A549 (cell line): Measurements from ENCODE around the gene PTOV1. TPM values are rescaled to one million over a fixed set of nuclear protein-coding genes. Genes with fewer than 3 reads are reported as not detected.

Experiments used
- ATAC-seq, 2 experiments: fragments of 200-7000 bp in 1 of 2; fragments of >200 bp in 1 of 2; cut with Nextera tagmentation in 1 of 2; cut with Tn5 transposase in 1 of 2; 3 replicates each; pipeline versions ENCODE4 v1.8.0 to v1.9.1; 2018 to 2020; ENCODE audit warnings: mild to moderate bottlenecking in 1 of 2, moderate library complexity in 1 of 2
- CTCF ChIA-PET: fragments of 300-600 bp; sonication (Branson Sonifier 250); formaldehyde crosslinking; extraction: SDS; loops from one replicate; lab custom pipeline; 2021; ENCODE audit warnings: antibody characterized with exemption, inconsistent platforms; lab: Yijun Ruan, JAX
- POLR2A ChIA-PET: fragments of 350-600 bp; formaldehyde crosslinking; extraction: SDS; loops from one replicate; lab custom pipeline; 2021; ENCODE audit warnings: antibody characterized with exemption, inconsistent platforms; lab: Yijun Ruan, JAX
- DNase-seq, 2 experiments: peaks; one replicate each; pipeline versions ENCODE4 v3.0.0 to v3.0.0-alpha.2; 2011 to 2016; ENCODE audit warnings: low read depth in 1 of 2, low spot score in 1 of 2
- FAIRE-seq: peaks from 2 replicates; lab custom pipeline; 2011; peaks lifted over from hg19 to GRCh38; lab: Jason Lieb, UNC
- H3K27ac ChIP-seq, 2 experiments: fragments of >200 bp; sonication (Bioruptor Twin); formaldehyde crosslinking; 3 replicates each; pipeline ENCODE4 v1.5.1; 2016 to 2017
- H3K4me1 ChIP-seq: fragments of >200 bp; sonication (Bioruptor Twin); formaldehyde crosslinking; 3 replicates; pipeline ENCODE4 v1.6.1; 2016
- H3K4me2 ChIP-seq: fragments of >200 bp; sonication (Bioruptor Twin); formaldehyde crosslinking; 3 replicates; pipeline ENCODE4 v1.6.1; 2016
- H3K4me3 ChIP-seq: fragments of >200 bp; sonication (Bioruptor Twin); formaldehyde crosslinking; 3 replicates; pipeline ENCODE4 v1.5.1; 2016
- H3K9me3 ChIP-seq: fragments of >200 bp; sonication (Bioruptor Twin); formaldehyde crosslinking; 3 replicates; pipeline ENCODE4 v1.6.1; 2016
- ATOH8 ChIP-seq: fragments of 250-450 bp; sonication (Bioruptor Pico); IDR thresholded peaks from 2 replicates; pipeline ENCODE4 v1.5.0; 2020; ENCODE audit warnings: low read depth, mild to moderate bottlenecking, moderate library complexity
- CBX2 ChIP-seq: fragments of 200-600 bp; sonication (generic); IDR thresholded peaks from 2 replicates; pipeline ENCODE4 v1.6.1; 2016; ENCODE audit warnings: low read depth, mild to moderate bottlenecking, borderline replicate concordance
- CEBPB ChIP-seq, 2 experiments: fragments of >200 bp in 1 of 2; sonication (Bioruptor Twin) in 1 of 2; formaldehyde crosslinking in 1 of 2; IDR thresholded peaks; 2 replicates each; pipeline ENCODE4 v1.6.1; 2012 to 2016
- CHD4 ChIP-seq: fragments of 200-600 bp; sonication (generic); IDR thresholded peaks from 2 replicates; pipeline ENCODE4 v1.6.1; 2016; ENCODE audit warnings: antibody characterized with exemption, mild to moderate bottlenecking, borderline replicate concordance
- CTCF ChIP-seq: fragments of >200 bp; sonication (Bioruptor Twin); formaldehyde crosslinking; IDR thresholded peaks from 3 replicates; pipeline ENCODE4 v1.5.1; 2016
- E2F6 ChIP-seq: IDR thresholded peaks from 2 replicates; pipeline ENCODE4 v1.6.1; 2012; ENCODE audit warnings: low read depth, borderline replicate concordance
- EHMT2 ChIP-seq: fragments of 200-600 bp; sonication (generic); IDR thresholded peaks from 2 replicates; pipeline ENCODE4 v1.6.1; 2016; ENCODE audit warnings: antibody characterized with exemption, low read depth, mild to moderate bottlenecking, moderate library complexity
- ESRRA ChIP-seq: fragments of 150-350 bp; IDR thresholded peaks from 2 replicates; pipeline ENCODE4 v1.6.1; 2014; ENCODE audit warnings: mild to moderate bottlenecking, low read length, borderline replicate concordance
- FOSB ChIP-seq: fragments of 250-450 bp; sonication (Bioruptor Pico); IDR thresholded peaks from 2 replicates; pipeline ENCODE4 v1.5.0; 2020; ENCODE audit warnings: mild to moderate bottlenecking, moderate library complexity
- FOSL2 ChIP-seq, 2 experiments: fragments of 450-650 bp in 1 of 2; fragments of >200 bp in 1 of 2; sonication (Bioruptor Twin) in 1 of 2; formaldehyde crosslinking; IDR thresholded peaks; 2 replicates each; pipeline versions ENCODE4 v1.5.0 to v1.6.1; 2016 to 2020; ENCODE audit warnings: mild to moderate bottlenecking in 1 of 2, moderate library complexity in 1 of 2
- HEYL ChIP-seq: fragments of 250-450 bp; sonication (Bioruptor Pico); IDR thresholded peaks from 2 replicates; pipeline ENCODE4 v1.8.0; 2021; ENCODE audit warnings: mild to moderate bottlenecking, moderate library complexity
- HOXA7 ChIP-seq: fragments of 250-450 bp; sonication (Bioruptor Pico); IDR thresholded peaks from 2 replicates; pipeline ENCODE4 v1.5.0; 2020; ENCODE audit warnings: mild to moderate bottlenecking, moderate library complexity
- HOXB5 ChIP-seq: fragments of 250-450 bp; sonication (Bioruptor Pico); IDR thresholded peaks from 2 replicates; pipeline ENCODE4 v1.5.0; 2020; ENCODE audit warnings: mild to moderate bottlenecking, moderate library complexity
- JUN ChIP-seq, 2 experiments: fragments of >200 bp; sonication (Bioruptor Twin); formaldehyde crosslinking; IDR thresholded peaks; 2 replicates in 1 of 2; 3 replicates in 1 of 2; pipeline ENCODE4 v1.6.1; 2016 to 2017
- KDM1A ChIP-seq: fragments of 200-600 bp; sonication (generic); IDR thresholded peaks from 2 replicates; pipeline ENCODE4 v1.6.1; 2016; ENCODE audit warnings: low read depth, mild to moderate bottlenecking
- MAFK ChIP-seq: fragments of 450-650 bp; IDR thresholded peaks from 2 replicates; pipeline ENCODE4 v1.6.1; 2014; ENCODE audit not compliant: partially characterized antibody
- MAX ChIP-seq: IDR thresholded peaks from 2 replicates; pipeline ENCODE4 v1.6.1; 2012
- MYC ChIP-seq: IDR thresholded peaks from 2 replicates; pipeline ENCODE4 v1.6.1; 2012; ENCODE audit warnings: mild to moderate bottlenecking, inconsistent platforms, low read length, improper control_type of control experiment, borderline replicate concordance
- PBX3 ChIP-seq: IDR thresholded peaks from 2 replicates; pipeline ENCODE4 v1.6.1; 2012
- POLR2A ChIP-seq: IDR thresholded peaks from 2 replicates; pipeline ENCODE4 v1.6.1; 2012; ENCODE audit warnings: mild to moderate bottlenecking, low read length
- RARB ChIP-seq: fragments of 250-450 bp; sonication (Bioruptor Pico); IDR thresholded peaks from 2 replicates; pipeline ENCODE4 v1.8.0; 2021; ENCODE audit warnings: mild to moderate bottlenecking, moderate library complexity
- RFX5 ChIP-seq: fragments of 450-650 bp; IDR thresholded peaks from 2 replicates; pipeline ENCODE4 v1.7.1; 2014; ENCODE audit warnings: antibody characterized with exemption, mild to moderate bottlenecking, moderate library complexity
- RNF2 ChIP-seq: fragments of 200-600 bp; sonication (generic); IDR thresholded peaks from 2 replicates; pipeline ENCODE4 v1.6.1; 2016; ENCODE audit warnings: low read depth, mild to moderate bottlenecking, antibody characterized with exemption, moderate library complexity, borderline replicate concordance
- SMC3 ChIP-seq: fragments of >200 bp; sonication (Bioruptor Twin); formaldehyde crosslinking; IDR thresholded peaks from 3 replicates; pipeline ENCODE4 v1.6.1; 2018; ENCODE audit warnings: inconsistent platforms
- TP53 ChIP-seq: fragments of 250-450 bp; sonication (Bioruptor Pico); IDR thresholded peaks from 2 replicates; pipeline ENCODE4 v1.5.0; 2021; ENCODE audit warnings: mild to moderate bottlenecking, moderate library complexity
- ZFP36 ChIP-seq: fragments of 450-650 bp; IDR thresholded peaks from 2 replicates; pipeline ENCODE4 v1.6.1; 2014; ENCODE audit warnings: borderline replicate concordance; ENCODE audit not compliant: partially characterized antibody
- ZSCAN20 ChIP-seq: fragments of 250-450 bp; sonication (Bioruptor Pico); IDR thresholded peaks from 2 replicates; pipeline ENCODE4 v1.8.0; 2022; ENCODE audit warnings: mild to moderate bottlenecking, moderate library complexity
- WGBS: methylation state at CpG from one replicate; pipeline ENCODE4 v1.1.6; 2017; ENCODE audit errors: missing lambda C conversion rate; 5-methylcytosine and 5-hydroxymethylcytosine counted together
- polyA plus RNA-seq, 4 experiments: library from polyadenylated mRNA; depleted of rRNA in 3 of 4; stranded (reverse); fragments of >200 nt; fragmentation: RNase III in 1 of 4; extraction: RNeasy Plus Mini Kit Qiagen cat#74134 plus additional on column Dnase treatment in 1 of 4; gene quantifications; 2 replicates in 3 of 4; 3 replicates in 1 of 4; pipeline ENCODE4 v1.2.3, GENCODE V29; 2011 to 2017

The PTOV1 gene
- polyA plus RNA-seq, 2 of the 4 experiments (the other 2 are of a cell fraction) = 27.7 to 147 TPM

GRCh38 chr19:49829200-49829599 lies 21.8 kb upstream of the PTOV1 start:
- POLR2A ChIA-PET = no interaction called here
- no peak for FAIRE-seq

GRCh38 chr19:49829721-49830120 lies 21.2 kb upstream of the PTOV1 start:
- FAIRE-seq = no peak

More at GRCh38 chr19:49829200-49829599, 21.8 kb upstream of the PTOV1 start:
- no peak for DNase-seq
- no peak for TF ChIP-seq RNF2
- no peak for TF ChIP-seq CBX2
- TF ChIP-seq CTCF = no peak
- no peak for TF ChIP-seq PBX3
- no peak for TF ChIP-seq MAX
- TF ChIP-seq TP53 (CRISPR knock-in tag) = no peak
- no peak for TF ChIP-seq HOXB5 (CRISPR knock-in tag)
- no peak for TF ChIP-seq HOXA7 (CRISPR knock-in tag)
- no peak for TF ChIP-seq CHD4
- no peak for TF ChIP-seq MYC
- no peak for TF ChIP-seq JUN (IDR thresholded peaks at IDR 0.05)
- TF ChIP-seq RARB (CRISPR knock-in tag) = no peak
- no peak for TF ChIP-seq FOSB (CRISPR knock-in tag)
- no peak for TF ChIP-seq ESRRA
- TF ChIP-seq CEBPB (IDR thresholded peaks at IDR 0.05) = no peak
- Histone ChIP-seq H3K27ac (no peak overlapping the region), H3K4me1 (no peaks in the 10 kb centered on the region), H3K4me2 (no peak overlapping the region), H3K4me3 (no peak overlapping the region), H3K9me3 (no peaks in the 10 kb centered on the region)
- ATAC-seq = no peak
- CTCF ChIA-PET = interaction anchor here (1.0 to 1.7 kb wide), 3 partner anchors 10 to 61 kb away, joined by 3 to 7 read pairs (median 4); no protein-coding TSS in a partner anchor
- 82% methylated on average over 8 of the region's 8 CpGs for WGBS

More at GRCh38 chr19:49829721-49830120, 21.2 kb upstream of the PTOV1 start:
- whole genome bisulfite sequencing = 94% methylated on average over 16 of the region's 18 CpGs
- Histone ChIP-seq H3K4me3 (no peak overlapping the region), H3K4me2 (no peak overlapping the region), H3K9me3 (no peaks in the 10 kb centered on the region), H3K27ac (no peak overlapping the region), H3K4me1 (no peaks in the 10 kb centered on the region)
- CTCF ChIA-PET = interaction anchor here (1.0 to 1.7 kb wide), 4 partner anchors 10 to 112 kb away, joined by 3 to 7 read pairs (median 4); no protein-coding TSS in a partner anchor
- DNase-seq (no peak), ATAC-seq (no peak)
- POLR2A ChIA-PET = no interaction called here
- TF ChIP-seq RFX5 (no peak), HEYL (CRISPR knock-in tag) (no peak), CEBPB (IDR thresholded peaks at IDR 0.05) (no peak), POLR2A (no peak), ATOH8 (CRISPR knock-in tag) (no peak), E2F6 (no peak), ZFP36 (no peak), RNF2 (no peak), FOSL2 (IDR thresholded peaks at IDR 0.05) (no peak), FOSL2 (CRISPR knock-in tag; IDR thresholded peaks at IDR 0.05) (no peak), MAFK (no peak), EHMT2 (no peak), HOXA7 (CRISPR knock-in tag) (no peak), KDM1A (no peak), SMC3 (no peak), ZSCAN20 (CRISPR knock-in tag) (no peak), JUN (IDR thresholded peaks at IDR 0.05) (no peak)
